ENCODE data around the gene ARL13B. TPM values are rescaled to one million over a fixed set of nuclear protein-coding genes. Genes with fewer than 3 reads are reported as not detected.

The ARL13B gene
- total and polyA plus RNA-seq, 10 of the 15 experiments (the other 5 are each of a cell fraction or from before 2014, with no cell fraction given), result 3.0 to 10.4 (median 7.9) TPM

DNA sequence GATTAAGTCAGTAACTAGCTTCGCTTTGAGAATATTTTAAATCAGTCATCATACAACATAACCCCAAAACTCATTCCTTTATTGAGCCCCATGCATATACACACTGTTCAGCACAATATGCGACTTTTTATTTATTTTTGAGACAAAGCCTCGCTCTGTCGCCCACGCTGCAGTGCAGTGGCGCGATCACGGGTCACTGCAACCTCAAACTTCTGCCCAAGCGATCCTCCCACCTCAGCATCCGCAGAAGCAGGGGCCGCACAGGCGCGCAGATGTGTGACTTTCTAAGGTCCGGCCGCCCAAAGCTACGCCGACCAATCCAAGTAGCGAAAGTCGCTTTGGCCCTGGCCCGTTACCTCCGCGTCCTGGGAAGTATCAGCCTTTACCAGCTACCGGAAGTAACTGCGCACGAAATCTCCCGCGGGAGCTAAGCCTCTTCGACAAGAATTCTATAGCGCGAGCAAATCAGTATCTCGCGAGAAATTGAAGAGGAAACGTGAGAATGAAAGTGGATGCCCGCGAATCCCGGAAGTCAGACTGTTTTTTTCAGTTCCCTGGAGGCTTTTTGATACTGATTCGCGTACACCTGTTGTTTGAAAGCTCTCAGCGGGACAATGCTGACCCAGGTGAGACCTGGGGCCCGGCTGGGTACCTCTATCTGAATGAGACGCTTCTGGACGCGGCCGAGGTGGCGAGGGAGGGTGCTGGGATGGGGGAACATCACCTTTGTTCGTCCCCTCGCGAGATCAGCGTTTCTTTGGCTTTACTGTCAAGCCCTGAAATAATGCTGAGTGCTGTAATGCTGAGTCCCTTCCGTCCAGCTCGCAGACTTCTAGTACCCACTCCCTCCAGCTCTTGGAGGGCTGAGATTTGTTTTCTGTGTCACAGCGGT, 82.8 kb downstream of the ARL13B start, which contains the start of the genes DHFR2 and NSUN3 (continued):
- TF ChIP-seq, protein P1, sequence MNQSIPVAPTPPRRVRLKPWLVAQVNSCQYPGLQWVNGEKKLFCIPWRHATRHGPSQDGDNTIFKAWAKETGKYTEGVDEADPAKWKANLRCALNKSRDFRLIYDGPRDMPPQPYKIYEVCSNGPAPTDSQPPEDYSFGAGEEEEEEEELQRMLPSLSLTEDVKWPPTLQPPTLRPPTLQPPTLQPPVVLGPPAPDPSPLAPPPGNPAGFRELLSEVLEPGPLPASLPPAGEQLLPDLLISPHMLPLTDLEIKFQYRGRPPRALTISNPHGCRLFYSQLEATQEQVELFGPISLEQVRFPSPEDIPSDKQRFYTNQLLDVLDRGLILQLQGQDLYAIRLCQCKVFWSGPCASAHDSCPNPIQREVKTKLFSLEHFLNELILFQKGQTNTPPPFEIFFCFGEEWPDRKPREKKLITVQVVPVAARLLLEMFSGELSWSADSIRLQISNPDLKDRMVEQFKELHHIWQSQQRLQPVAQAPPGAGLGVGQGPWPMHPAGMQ (IDR thresholded peaks at IDR 0.05; ENCODE audit: borderline replicate concordance), result peak; percentile 87
- TF ChIP-seq TBL1XR1 (IDR thresholded peaks at IDR 0.05; ENCODE audit: low read depth, low read length) (0 out of 2 replicates have a peak, but pooled peaks have one; percentile 31), GABPA (IDR thresholded peaks at IDR 0.05; ENCODE audit: low read depth) (peak; percentile 78), ZNF24 (IDR thresholded peaks at IDR 0.05) (peak; percentile 65; the same call in 1 of the 2 replicates), NFIC (IDR thresholded peaks at IDR 0.05; ENCODE audit: low read depth, low read length) (peak; percentile 67; the same call in 1 of the 2 replicates), KLF5 (IDR thresholded peaks at IDR 0.05; ENCODE audit: partially characterized antibody) (peak; percentile 56), MTA2 (IDR thresholded peaks at IDR 0.05; ENCODE audit: low read depth) (no peak), MEF2B (IDR thresholded peaks at IDR 0.05; ENCODE audit: partially characterized antibody, poor library complexity, severe bottlenecking) (peak; percentile 86), BRCA1 (IDR thresholded peaks at IDR 0.05; ENCODE audit: low read depth, low read length) (peak; percentile 87), CREB1 (IDR thresholded peaks at IDR 0.05; ENCODE audit: low read depth) (peak; percentile 73; the same call in 1 of the 2 replicates), BACH1 (IDR thresholded peaks at IDR 0.05; ENCODE audit: borderline replicate concordance) (peak; percentile 42), TCF7 (IDR thresholded peaks at IDR 0.05; ENCODE audit: borderline replicate concordance) (no peak), MYB (IDR thresholded peaks at IDR 0.05; ENCODE audit: borderline replicate concordance, low read depth, low read length) (peak; percentile 31; the same call in 1 of the 2 replicates)
- TF ChIP-seq, protein P2, sequence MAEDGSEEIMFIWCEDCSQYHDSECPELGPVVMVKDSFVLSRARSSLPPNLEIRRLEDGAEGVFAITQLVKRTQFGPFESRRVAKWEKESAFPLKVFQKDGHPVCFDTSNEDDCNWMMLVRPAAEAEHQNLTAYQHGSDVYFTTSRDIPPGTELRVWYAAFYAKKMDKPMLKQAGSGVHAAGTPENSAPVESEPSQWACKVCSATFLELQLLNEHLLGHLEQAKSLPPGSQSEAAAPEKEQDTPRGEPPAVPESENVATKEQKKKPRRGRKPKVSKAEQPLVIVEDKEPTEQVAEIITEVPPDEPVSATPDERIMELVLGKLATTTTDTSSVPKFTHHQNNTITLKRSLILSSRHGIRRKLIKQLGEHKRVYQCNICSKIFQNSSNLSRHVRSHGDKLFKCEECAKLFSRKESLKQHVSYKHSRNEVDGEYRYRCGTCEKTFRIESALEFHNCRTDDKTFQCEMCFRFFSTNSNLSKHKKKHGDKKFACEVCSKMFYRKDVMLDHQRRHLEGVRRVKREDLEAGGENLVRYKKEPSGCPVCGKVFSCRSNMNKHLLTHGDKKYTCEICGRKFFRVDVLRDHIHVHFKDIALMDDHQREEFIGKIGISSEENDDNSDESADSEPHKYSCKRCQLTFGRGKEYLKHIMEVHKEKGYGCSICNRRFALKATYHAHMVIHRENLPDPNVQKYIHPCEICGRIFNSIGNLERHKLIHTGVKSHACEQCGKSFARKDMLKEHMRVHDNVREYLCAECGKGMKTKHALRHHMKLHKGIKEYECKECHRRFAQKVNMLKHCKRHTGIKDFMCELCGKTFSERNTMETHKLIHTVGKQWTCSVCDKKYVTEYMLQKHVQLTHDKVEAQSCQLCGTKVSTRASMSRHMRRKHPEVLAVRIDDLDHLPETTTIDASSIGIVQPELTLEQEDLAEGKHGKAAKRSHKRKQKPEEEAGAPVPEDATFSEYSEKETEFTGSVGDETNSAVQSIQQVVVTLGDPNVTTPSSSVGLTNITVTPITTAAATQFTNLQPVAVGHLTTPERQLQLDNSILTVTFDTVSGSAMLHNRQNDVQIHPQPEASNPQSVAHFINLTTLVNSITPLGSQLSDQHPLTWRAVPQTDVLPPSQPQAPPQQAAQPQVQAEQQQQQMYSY (CRISPR knock-in tag; IDR thresholded peaks at IDR 0.05), result no peak
- TF ChIP-seq, protein P3, sequence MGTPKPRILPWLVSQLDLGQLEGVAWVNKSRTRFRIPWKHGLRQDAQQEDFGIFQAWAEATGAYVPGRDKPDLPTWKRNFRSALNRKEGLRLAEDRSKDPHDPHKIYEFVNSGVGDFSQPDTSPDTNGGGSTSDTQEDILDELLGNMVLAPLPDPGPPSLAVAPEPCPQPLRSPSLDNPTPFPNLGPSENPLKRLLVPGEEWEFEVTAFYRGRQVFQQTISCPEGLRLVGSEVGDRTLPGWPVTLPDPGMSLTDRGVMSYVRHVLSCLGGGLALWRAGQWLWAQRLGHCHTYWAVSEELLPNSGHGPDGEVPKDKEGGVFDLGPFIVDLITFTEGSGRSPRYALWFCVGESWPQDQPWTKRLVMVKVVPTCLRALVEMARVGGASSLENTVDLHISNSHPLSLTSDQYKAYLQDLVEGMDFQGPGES (IDR thresholded peaks at IDR 0.05), result no peak
- TF ChIP-seq, protein P4, sequence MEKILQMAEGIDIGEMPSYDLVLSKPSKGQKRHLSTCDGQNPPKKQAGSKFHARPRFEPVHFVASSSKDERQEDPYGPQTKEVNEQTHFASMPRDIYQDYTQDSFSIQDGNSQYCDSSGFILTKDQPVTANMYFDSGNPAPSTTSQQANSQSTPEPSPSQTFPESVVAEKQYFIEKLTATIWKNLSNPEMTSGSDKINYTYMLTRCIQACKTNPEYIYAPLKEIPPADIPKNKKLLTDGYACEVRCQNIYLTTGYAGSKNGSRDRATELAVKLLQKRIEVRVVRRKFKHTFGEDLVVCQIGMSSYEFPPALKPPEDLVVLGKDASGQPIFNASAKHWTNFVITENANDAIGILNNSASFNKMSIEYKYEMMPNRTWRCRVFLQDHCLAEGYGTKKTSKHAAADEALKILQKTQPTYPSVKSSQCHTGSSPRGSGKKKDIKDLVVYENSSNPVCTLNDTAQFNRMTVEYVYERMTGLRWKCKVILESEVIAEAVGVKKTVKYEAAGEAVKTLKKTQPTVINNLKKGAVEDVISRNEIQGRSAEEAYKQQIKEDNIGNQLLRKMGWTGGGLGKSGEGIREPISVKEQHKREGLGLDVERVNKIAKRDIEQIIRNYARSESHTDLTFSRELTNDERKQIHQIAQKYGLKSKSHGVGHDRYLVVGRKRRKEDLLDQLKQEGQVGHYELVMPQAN (conservative IDR thresholded peaks at IDR 0.05), result peak; percentile 52; the same call in 1 of the 2 replicates
- TF ChIP-seq, protein P5, sequence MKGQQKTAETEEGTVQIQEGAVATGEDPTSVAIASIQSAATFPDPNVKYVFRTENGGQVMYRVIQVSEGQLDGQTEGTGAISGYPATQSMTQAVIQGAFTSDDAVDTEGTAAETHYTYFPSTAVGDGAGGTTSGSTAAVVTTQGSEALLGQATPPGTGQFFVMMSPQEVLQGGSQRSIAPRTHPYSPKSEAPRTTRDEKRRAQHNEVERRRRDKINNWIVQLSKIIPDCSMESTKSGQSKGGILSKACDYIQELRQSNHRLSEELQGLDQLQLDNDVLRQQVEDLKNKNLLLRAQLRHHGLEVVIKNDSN (IDR thresholded peaks at IDR 0.05; ENCODE audit: borderline replicate concordance, extremely low read length, insufficient read depth, low read depth, low read length), result no peak
- TF ChIP-seq, protein P6, sequence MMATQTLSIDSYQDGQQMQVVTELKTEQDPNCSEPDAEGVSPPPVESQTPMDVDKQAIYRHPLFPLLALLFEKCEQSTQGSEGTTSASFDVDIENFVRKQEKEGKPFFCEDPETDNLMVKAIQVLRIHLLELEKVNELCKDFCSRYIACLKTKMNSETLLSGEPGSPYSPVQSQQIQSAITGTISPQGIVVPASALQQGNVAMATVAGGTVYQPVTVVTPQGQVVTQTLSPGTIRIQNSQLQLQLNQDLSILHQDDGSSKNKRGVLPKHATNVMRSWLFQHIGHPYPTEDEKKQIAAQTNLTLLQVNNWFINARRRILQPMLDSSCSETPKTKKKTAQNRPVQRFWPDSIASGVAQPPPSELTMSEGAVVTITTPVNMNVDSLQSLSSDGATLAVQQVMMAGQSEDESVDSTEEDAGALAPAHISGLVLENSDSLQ (IDR thresholded peaks at IDR 0.05), result peak; percentile 16; the same call in 1 of the 2 replicates
